ENCODE measurements around the gene NCOA3.

Gene NCOA3

DNA sequence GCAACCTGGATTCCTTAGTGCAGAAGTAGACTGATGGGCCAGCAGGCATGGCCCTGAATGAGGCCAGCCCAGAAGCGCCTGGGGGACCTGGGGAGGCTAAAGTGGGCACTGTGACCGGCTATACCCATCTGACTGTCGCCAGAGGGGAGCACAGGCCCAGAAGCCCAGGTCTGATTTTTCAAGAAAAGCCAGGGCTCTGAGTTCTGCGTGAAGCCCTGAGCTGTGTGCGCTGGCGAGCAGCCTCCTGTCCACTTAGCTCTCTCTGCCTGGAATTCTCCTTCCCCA, 171.9 kb downstream of the NCOA3 start:
- no peaks in the 10 kb centered on the region for H3K4me1 ChIP-seq (ENCODE audit: control insufficient read depth, insufficient read depth, low read length)
- no peaks in the 10 kb centered on the region for H3K27me3 ChIP-seq (ENCODE audit: control insufficient read depth, insufficient read depth, low read length)
- no peaks in the 10 kb centered on the region for H3K9me3 ChIP-seq (ENCODE audit: control insufficient read depth, low read length)
- no peak overlapping the region for H3K4me3 ChIP-seq (ENCODE audit: low read length)
- no peak overlapping the region for H3K9ac ChIP-seq (ENCODE audit: low read length)
- H3K36me3 ChIP-seq (ENCODE audit: control insufficient read depth, insufficient read depth, low read length), result no peaks in the 10 kb centered on the region

DNA sequence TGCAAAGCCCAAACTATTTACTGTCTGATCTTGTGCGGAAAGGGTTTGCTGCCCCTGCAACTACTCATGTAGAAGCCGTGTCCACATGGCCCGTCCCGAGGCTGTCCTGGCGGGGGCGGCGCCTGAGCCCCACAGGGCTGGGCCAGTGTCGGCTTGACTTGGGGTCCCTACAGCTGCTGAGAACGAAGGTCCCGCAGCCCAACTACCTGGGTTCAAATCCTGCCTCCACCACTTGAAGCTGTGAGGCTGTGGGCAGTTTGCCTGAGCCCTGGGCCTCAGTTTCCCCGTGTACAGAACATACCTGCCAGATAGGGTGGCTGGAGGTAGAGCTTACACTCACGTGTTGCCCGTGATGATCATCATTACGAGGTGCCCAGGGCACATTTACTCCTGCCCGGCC, 172.5 kb downstream of the NCOA3 start:
- H3K27me3 ChIP-seq (ENCODE audit: control insufficient read depth, insufficient read depth, low read length), result no peaks in the 10 kb centered on the region
- H3K4me1 ChIP-seq (ENCODE audit: control insufficient read depth, insufficient read depth, low read length), result no peaks in the 10 kb centered on the region
- no peak overlapping the region for H3K9ac ChIP-seq (ENCODE audit: low read length)
- H3K4me3 ChIP-seq (ENCODE audit: low read length), result no peak overlapping the region
- no peaks in the 10 kb centered on the region for H3K36me3 ChIP-seq (ENCODE audit: control insufficient read depth, insufficient read depth, low read length)
- no peaks in the 10 kb centered on the region for H3K9me3 ChIP-seq (ENCODE audit: control insufficient read depth, low read length)

DNA sequence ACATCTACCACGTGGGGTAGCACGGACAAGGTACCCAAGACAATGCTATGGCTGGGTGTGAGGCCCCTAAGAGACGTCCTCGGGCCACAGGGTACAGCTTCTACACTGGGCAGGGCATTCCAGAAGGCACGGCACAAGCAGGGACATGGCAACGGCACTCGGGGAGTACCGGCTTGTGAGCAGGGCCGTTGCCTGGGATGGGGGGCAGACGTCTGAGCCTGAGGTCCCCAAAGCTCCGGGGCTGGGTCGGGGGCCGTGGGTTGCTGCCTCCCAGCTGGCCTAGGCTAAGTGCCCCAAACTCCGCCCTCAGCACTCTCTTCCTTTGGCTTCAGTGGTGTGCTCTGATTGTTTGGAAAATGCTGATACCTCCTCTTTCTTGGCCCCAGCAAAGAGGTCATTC, 173.0 kb downstream of the NCOA3 start:
- no peaks in the 10 kb centered on the region for H3K4me1 ChIP-seq (ENCODE audit: control insufficient read depth, insufficient read depth, low read length)
- H3K36me3 ChIP-seq (ENCODE audit: control insufficient read depth, insufficient read depth, low read length), result no peaks in the 10 kb centered on the region
- no peak overlapping the region for H3K4me3 ChIP-seq (ENCODE audit: low read length)
- no peaks in the 10 kb centered on the region for H3K27me3 ChIP-seq (ENCODE audit: control insufficient read depth, insufficient read depth, low read length)
- no peak overlapping the region for H3K9ac ChIP-seq (ENCODE audit: low read length)
- no peaks in the 10 kb centered on the region for H3K9me3 ChIP-seq (ENCODE audit: control insufficient read depth, low read length)

DNA sequence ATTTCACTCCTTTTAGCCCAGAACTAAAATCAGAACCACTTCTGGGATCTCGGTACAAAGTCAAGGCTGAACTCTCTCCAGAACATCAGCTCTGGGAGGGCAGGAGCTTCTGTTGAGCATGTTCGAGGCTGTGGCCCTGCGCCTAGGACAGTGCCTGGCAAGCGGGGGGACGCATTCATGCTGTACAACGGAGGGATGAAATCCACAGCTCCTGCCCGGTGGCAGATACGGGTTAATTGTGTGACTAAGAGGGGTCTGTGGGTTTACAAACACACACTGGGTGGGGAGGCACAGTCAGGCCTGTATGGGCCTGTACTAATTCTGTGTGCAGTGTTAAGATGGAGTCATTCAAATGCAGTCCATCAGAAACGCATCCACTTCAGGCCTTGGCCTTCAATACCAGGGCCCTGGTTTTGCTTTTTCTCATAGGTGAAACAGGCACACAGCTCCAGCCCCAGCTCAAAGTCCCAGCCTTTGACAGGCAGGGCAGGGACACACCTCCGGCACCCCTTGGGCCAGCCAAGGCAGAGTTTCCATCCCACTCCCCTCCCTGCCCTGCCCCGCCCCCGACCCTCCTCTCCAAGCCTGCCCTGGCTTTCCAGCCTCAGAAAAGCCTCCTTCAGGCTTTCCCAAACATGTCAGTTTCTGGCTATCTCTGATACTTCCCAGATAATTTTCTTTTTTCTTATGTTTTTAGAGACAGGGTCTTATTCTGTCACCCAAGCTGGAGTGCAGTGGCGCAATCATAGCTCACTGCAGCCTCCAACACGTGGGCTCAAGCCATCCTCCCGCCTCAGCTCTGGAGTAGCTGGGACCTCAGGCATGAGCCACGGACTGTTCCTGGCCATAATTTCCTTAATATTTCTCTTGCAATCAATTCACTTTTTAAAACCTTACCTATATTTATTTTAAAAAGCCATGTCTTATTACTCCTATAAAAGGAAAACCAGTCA, 173.8 kb downstream of the NCOA3 start:
- Histone ChIP-seq H3K9ac (ENCODE audit: low read length) (no peak overlapping the region), H3K4me3 (ENCODE audit: low read length) (no peak overlapping the region), H3K4me1 (ENCODE audit: control insufficient read depth, insufficient read depth, low read length) (no peaks in the 10 kb centered on the region), H3K9me3 (ENCODE audit: control insufficient read depth, low read length) (no peaks in the 10 kb centered on the region), H3K27me3 (ENCODE audit: control insufficient read depth, insufficient read depth, low read length) (no peaks in the 10 kb centered on the region), H3K36me3 (ENCODE audit: control insufficient read depth, insufficient read depth, low read length) (no peaks in the 10 kb centered on the region)

DNA sequence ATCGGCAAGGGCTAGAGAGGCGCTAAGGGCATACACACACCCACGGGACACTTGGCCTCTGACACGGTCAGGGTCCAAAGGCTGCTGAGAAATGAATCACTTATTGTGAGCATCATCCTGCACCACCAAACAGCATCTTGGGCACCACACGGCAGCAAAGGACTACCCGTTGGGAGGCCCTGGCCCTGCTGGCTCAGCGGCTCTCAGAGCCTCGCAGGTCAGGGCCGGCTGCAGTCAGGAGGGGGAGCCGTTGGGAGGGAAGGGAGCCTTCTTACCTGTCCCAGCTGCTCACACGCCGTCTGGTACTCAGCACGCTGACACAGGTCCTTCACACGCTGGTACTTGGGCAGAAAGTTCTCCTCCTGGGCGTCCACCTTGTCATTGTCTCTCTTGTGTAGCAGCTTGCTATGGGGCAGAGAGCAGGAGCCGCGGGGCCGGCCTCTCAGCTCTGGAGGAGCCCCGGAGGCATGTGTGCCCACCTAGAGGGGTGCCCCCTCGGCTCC, 174.6 kb downstream of the NCOA3 start:
- H3K27me3 ChIP-seq (ENCODE audit: control insufficient read depth, insufficient read depth, low read length), result no peaks in the 10 kb centered on the region
- no peaks in the 10 kb centered on the region for H3K4me1 ChIP-seq (ENCODE audit: control insufficient read depth, insufficient read depth, low read length)
- no peak overlapping the region for H3K4me3 ChIP-seq (ENCODE audit: low read length)
- H3K9me3 ChIP-seq (ENCODE audit: control insufficient read depth, low read length), result no peaks in the 10 kb centered on the region
- no peak overlapping the region for H3K9ac ChIP-seq (ENCODE audit: low read length)
- H3K36me3 ChIP-seq (ENCODE audit: control insufficient read depth, insufficient read depth, low read length), result no peaks in the 10 kb centered on the region

DNA sequence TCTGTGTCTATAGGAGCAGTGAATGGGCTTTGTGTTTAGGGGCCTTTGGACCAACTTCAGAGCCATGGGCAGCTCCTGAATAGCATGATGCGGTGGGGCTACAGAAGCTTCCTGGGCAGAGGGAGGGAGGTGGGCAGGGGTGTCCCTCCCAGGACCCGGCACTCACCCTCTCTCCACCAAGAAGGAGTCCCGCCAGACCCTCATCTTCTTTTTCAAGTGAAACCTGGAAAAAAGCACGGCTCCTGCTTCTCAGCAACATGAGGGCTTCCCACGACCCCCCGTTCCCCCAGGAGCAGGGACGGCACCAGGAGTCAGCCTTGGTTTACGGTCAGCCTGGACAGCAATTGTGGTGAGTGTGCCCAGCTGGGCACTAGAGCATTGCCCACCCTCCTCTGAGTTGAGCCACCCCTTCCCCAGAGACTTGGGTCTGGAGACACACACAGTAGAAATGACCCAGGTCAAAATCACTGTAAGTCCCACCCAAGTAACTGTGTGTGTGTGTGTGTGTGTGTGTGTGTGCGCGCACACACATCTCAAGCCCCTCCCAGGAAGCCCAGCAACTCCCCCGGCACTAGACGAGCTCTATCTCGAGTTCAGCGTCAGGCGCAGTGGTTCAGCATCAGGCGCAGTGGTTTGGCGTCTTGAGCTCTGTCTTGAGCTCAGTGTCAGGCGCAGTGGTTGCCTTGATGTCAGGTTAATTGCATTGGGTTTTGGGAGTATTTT, 175.4 kb downstream of the NCOA3 start:
- Histone ChIP-seq H3K9ac (ENCODE audit: low read length) (no peak overlapping the region), H3K9me3 (ENCODE audit: control insufficient read depth, low read length) (no peaks in the 10 kb centered on the region), H3K4me1 (ENCODE audit: control insufficient read depth, insufficient read depth, low read length) (no peaks in the 10 kb centered on the region), H3K27me3 (ENCODE audit: control insufficient read depth, insufficient read depth, low read length) (no peaks in the 10 kb centered on the region), H3K4me3 (ENCODE audit: low read length) (no peak overlapping the region), H3K36me3 (ENCODE audit: control insufficient read depth, insufficient read depth, low read length) (no peaks in the 10 kb centered on the region)

DNA sequence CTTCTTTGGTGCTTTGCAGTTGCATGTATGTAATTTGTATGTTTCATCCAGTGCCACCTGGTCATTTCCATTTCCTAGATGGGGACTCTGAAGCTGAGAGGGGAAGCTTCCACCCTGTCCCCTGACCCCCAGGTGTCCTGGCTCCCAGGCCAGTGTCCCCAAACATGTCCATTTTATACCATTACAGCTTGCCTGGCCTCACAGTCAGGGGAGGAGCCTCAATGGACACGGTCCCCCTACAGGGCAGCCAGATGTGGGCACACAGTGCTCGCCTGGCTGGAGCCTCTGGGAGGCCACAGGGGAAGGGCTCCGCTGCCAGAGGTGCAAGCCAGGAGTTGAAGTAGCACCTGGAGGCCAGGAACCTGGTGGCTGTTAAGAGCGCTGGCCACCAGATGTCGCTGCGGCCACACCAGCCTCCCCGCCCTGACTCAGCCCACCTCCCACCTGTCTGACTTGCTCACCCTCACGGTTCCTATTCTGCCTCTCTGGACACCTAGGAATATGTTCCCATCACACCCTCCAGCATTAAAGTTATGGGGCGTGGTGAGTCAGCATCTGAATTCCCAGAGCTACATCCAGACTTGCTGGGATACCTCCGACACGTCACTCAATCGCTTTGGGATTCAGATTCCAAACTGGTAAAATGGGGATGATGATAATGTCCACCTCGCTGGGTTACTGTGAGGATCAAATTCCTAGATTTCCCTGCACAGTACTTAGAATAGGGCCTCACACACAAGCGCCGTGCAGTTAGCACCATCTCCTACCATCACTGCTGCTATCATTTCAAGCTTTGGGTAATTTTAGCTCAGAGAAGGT, 176.2 kb downstream of the NCOA3 start:
- H3K9ac ChIP-seq (ENCODE audit: low read length), result no peak overlapping the region
- H3K4me1 ChIP-seq (ENCODE audit: control insufficient read depth, insufficient read depth, low read length), result no peaks in the 10 kb centered on the region
- H3K27me3 ChIP-seq (ENCODE audit: control insufficient read depth, insufficient read depth, low read length), result no peaks in the 10 kb centered on the region
- H3K36me3 ChIP-seq (ENCODE audit: control insufficient read depth, insufficient read depth, low read length), result no peaks in the 10 kb centered on the region
- H3K9me3 ChIP-seq (ENCODE audit: control insufficient read depth, low read length), result no peaks in the 10 kb centered on the region
- no peak overlapping the region for H3K4me3 ChIP-seq (ENCODE audit: low read length)

DNA sequence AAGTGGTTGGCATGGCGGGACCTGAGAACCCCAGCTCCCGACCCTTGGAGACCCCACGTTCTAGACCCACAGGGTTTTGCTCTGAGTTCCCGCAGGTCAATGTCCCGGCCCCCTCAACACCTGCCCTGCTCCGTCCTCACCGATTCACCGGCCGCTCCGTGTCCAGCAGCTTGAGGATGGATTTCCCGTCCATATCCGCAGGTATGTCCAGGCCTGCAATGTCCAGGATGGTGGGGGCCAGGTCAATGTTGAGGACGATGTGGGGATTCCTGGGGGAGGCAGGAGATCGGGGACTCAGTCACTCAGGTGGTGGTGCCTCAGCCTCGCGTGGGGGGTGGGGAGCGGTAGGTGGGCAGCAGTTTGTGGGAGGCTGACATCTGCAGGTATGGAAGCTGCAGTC, 176.8 kb downstream of the NCOA3 start:
- H3K27me3 ChIP-seq (ENCODE audit: control insufficient read depth, insufficient read depth, low read length), result no peaks in the 10 kb centered on the region
- no peaks in the 10 kb centered on the region for H3K9me3 ChIP-seq (ENCODE audit: control insufficient read depth, low read length)
- no peak overlapping the region for H3K9ac ChIP-seq (ENCODE audit: low read length)
- no peaks in the 10 kb centered on the region for H3K4me1 ChIP-seq (ENCODE audit: control insufficient read depth, insufficient read depth, low read length)
- no peaks in the 10 kb centered on the region for H3K36me3 ChIP-seq (ENCODE audit: control insufficient read depth, insufficient read depth, low read length)
- H3K4me3 ChIP-seq (ENCODE audit: low read length), result no peak overlapping the region

DNA sequence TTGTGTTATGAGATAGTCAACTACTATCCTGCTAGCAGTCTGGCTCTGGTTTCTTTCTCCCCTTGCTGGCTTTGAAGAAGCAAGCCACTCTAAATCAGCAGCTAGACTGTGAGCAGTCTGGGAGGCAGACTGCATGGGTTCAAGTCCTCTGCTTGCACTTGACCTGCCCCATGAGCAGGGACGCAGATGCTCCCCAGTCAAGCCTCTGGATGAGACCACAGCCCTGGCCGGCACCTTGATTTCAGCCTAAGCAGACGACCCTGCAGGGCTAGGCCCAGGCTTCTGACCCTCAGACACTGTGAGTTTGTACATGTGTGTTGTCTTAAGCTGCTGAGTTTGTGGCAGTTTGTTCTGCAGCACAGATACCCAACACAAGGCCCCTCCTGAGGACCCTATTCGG, 177.8 kb downstream of the NCOA3 start:
- no peaks in the 10 kb centered on the region for H3K9me3 ChIP-seq (ENCODE audit: control insufficient read depth, low read length)
- H3K27me3 ChIP-seq (ENCODE audit: control insufficient read depth, insufficient read depth, low read length), result no peaks in the 10 kb centered on the region
- H3K4me3 ChIP-seq (ENCODE audit: low read length), result no peak overlapping the region
- no peaks in the 10 kb centered on the region for H3K36me3 ChIP-seq (ENCODE audit: control insufficient read depth, insufficient read depth, low read length)
- no peaks in the 10 kb centered on the region for H3K4me1 ChIP-seq (ENCODE audit: control insufficient read depth, insufficient read depth, low read length)
- H3K9ac ChIP-seq (ENCODE audit: low read length), result no peak overlapping the region

DNA sequence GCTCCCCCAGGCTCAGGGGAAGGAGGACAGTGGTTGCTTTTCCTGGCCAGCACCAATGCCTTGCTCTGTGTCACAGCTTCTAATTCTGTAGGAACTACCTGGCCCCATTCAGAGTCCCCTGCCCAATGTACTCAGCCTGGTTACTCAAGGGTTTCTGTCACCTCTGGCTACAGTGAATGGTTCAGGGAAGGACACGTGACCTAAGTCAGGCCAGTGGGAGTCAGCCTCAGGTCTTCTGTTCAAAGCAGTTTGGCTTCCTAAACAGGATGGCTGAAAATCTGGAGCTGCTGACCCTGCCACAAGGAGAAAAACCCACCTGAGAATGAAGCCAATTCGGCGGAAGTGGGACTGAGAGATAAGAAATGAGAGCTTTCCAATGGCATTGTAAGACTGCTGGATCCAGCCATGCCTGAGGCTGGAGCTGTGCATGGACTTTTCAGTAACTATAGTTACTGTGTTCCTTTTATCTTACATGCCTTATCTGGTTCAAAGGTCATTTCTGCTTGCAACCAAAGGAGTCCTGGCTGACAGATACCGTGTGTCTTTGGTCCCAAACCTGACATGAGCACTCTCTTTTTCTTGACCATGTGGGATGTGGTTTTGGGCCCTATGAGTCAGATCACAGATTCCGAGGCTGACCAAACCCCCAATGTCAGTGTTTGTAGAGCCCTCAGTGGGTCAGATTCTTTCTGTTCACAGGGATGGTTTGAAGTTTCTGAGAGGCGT, 179.3 kb downstream of the NCOA3 start:
- H3K9ac ChIP-seq (ENCODE audit: low read length), result no peak overlapping the region
- no peaks in the 10 kb centered on the region for H3K9me3 ChIP-seq (ENCODE audit: control insufficient read depth, low read length)
- H3K4me3 ChIP-seq (ENCODE audit: low read length), result no peak overlapping the region
- no peaks in the 10 kb centered on the region for H3K36me3 ChIP-seq (ENCODE audit: control insufficient read depth, insufficient read depth, low read length)
- no peaks in the 10 kb centered on the region for H3K4me1 ChIP-seq (ENCODE audit: control insufficient read depth, insufficient read depth, low read length)
- no peaks in the 10 kb centered on the region for H3K27me3 ChIP-seq (ENCODE audit: control insufficient read depth, insufficient read depth, low read length)

DNA sequence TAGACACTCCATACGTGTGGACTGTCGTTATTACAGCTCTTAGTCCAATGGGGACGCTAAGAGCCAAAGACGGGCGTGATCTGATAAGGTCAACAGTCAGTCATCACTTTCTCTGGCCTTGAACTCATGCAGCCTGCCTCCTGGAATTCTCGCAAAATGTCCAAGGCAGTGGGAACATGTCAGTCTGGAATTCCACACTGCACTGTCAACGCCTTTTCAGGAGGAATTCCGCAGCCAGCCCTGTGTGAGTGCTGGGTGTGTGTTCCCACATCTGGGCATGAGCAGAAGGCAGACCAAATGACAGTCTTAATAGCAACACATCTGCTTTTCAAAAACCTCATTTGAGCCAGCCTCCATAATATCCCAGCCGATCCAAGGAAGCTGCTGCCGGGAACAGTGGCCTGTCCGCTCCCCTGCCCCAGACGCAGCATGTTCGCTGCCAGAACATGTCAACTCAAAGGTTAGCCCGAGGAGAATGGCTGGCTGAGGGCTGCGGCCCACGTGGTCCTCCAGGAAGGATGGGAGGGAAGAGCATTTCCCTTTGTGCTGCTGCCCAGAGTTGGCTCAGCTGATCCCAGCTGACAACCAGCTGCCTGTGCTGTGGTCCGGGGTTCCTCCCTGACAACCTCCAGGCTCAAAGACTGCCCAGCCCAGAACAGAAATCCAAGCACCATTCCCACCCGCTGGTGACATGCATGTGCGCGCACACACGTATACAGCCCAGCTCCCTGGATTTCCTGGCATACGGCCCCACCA, 180.5 kb downstream of the NCOA3 start:
- H3K36me3 ChIP-seq (ENCODE audit: control insufficient read depth, insufficient read depth, low read length), result no peaks in the 10 kb centered on the region
- no peaks in the 10 kb centered on the region for H3K9me3 ChIP-seq (ENCODE audit: control insufficient read depth, low read length)
- H3K27me3 ChIP-seq (ENCODE audit: control insufficient read depth, insufficient read depth, low read length), result no peaks in the 10 kb centered on the region
- no peak overlapping the region for H3K4me3 ChIP-seq (ENCODE audit: low read length)
- no peak overlapping the region for H3K9ac ChIP-seq (ENCODE audit: low read length)
- H3K4me1 ChIP-seq (ENCODE audit: control insufficient read depth, insufficient read depth, low read length), result no peaks in the 10 kb centered on the region
